ENCODE data around the gene NEK8.
A peak's percentile ranks its signal among the peaks of the same experiment; 100 is the strongest.
"Not testable (repeated sequence)": the region's sequence is repeated elsewhere in the genome, so short reads cannot be mapped to it uniquely, and the experiment has no call there.

The NEK8 gene

GRCh38 chr17:28763804-28764266 is 35.2 kb downstream of the NEK8 start:
- peak; percentile 47 to 60 for DNase-seq (ENCODE audit: low read depth in 2 of 2)

DNA sequence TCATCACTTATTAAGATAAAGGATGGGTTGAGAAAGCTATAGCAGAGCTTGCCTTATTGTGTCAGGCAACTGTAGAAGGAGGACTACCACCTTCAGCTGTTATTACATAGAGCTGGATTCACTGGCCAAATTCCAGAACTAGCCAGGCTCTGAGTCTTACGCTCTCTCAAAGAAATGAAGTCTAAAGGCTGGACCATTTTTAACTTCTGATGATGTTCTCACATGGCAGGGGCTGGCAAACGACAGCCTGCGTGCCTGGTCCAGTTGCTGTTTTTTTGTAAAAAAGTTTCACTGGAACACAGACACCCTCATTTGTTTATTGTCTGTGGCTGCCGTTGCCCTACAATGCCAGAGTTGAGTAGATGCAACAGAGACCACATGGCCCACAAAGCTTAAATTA is 36.5 kb downstream of the NEK8 start:
- DNase-seq (ENCODE audit: low read depth in 2 of 2): no peak

- no peak for DNase-seq (ENCODE audit: low read depth in 2 of 2)
These were observed 45.1 kb downstream of the NEK8 start for GRCh38 chr17:28773736-28774135.

GRCh38 chr17:28774206-28774605 is 45.6 kb downstream of the NEK8 start:
- no peak for DNase-seq (ENCODE audit: low read depth in 2 of 2)

- no peak for DNase-seq (ENCODE audit: low read depth in 2 of 2)
These were observed 48.6 kb downstream of the NEK8 start for GRCh38 chr17:28777178-28777577.

DNA sequence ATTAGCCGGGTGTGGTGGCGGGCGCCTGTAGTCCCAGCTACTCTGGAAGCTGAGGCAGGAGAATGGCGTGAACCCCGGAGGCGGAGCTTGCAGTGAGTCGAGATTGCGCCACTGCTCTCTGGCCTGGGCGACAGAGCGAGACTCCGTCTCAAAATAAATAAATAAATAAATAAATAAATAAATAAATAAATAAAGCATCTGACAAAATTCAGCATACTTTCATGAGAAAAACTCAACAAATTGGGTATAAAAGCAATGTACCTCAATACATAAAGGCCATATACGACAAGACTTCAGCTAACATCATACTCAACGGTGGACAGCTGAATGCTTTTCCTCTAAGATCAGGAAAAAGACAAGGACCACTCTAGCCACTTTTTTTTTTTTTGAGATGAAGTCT is 51.0 kb downstream of the NEK8 start:
- DNase-seq (ENCODE audit: low read depth in 2 of 2): not testable (repeated sequence)

- DNase-seq (ENCODE audit: low read depth in 2 of 2): no peak
These were observed 54.6 kb downstream of the NEK8 start for GRCh38 chr17:28783161-28783560.

GRCh38 chr17:28788100-28788499 is 59.5 kb downstream of the NEK8 start:
- no peak for DNase-seq (ENCODE audit: low read depth in 2 of 2)

All from stimulated activated CD8-positive, alpha-beta memory T cell treated with anti-CD3 and anti-CD28 coated beads, Interleukin-15, amount 100 ng/mL, for 48 hours (primary cell).